ENCODE measurements around the gene GSTO2.

The GSTO2 gene

GRCh38 chr10:104340111-104340526 is 71.1 kb downstream of the GSTO2 start:
- Histone ChIP-seq H3K9me2 (replicated peaks; ENCODE audit: control insufficient read depth, low read length) (no peaks in the 10 kb centered on the region), H3K27ac (ENCODE audit: low read depth, low read length) (no peak overlapping the region), H3K79me2 (ENCODE audit: control insufficient read depth, low read length) (peaks cover 33% of the 10 kb centered on the region), H3K4me2 (ENCODE audit: low read length) (no peak overlapping the region), H3F3A (ENCODE audit: control insufficient read depth, insufficient read depth) (0 out of 2 replicates have a peak, but pooled peaks cover 3% of the 10 kb centered on the region), H3K27me3 (ENCODE audit: control insufficient read depth, low read length) (peaks cover 3% of the 10 kb centered on the region; the same call in 1 of the 2 replicates), H3K36me3 (ENCODE audit: control insufficient read depth, low read length) (peaks cover 10% of the 10 kb centered on the region), H3K4me3 (ENCODE audit: low read length) (no peak overlapping the region), H4K20me1 (ENCODE audit: control insufficient read depth, insufficient read depth, low read depth, low read length) (peaks cover 17% of the 10 kb centered on the region), H3K4me1 (ENCODE audit: control insufficient read depth, low read length) (peaks cover 30% of the 10 kb centered on the region), H3K9me3 (ENCODE audit: control insufficient read depth, insufficient read depth, low read length) (no peaks in the 10 kb centered on the region)
- TF ChIP-seq EZH2phosphoT487 (IDR thresholded peaks at IDR 0.05; ENCODE audit: borderline replicate concordance, low read length) (no peak), CTCF (IDR thresholded peaks at IDR 0.05; ENCODE audit: low read depth, low read length, poor library complexity, severe bottlenecking) (no peak)

GRCh38 chr10:104340641-104341040 is 71.7 kb downstream of the GSTO2 start:
- no peak overlapping the region for H3K4me3 ChIP-seq (ENCODE audit: low read length)
- H3K79me2 ChIP-seq (ENCODE audit: control insufficient read depth, low read length) = peaks cover 28% of the 10 kb centered on the region
- H3K27ac ChIP-seq (ENCODE audit: low read depth, low read length) = no peak overlapping the region
- no peak overlapping the region for H3K4me2 ChIP-seq (ENCODE audit: low read length)
- no peak for TF ChIP-seq EZH2phosphoT487 (IDR thresholded peaks at IDR 0.05; ENCODE audit: borderline replicate concordance, low read length)
- no peak for TF ChIP-seq CTCF (IDR thresholded peaks at IDR 0.05; ENCODE audit: low read depth, low read length, poor library complexity, severe bottlenecking)
- H3K9me3 ChIP-seq (ENCODE audit: control insufficient read depth, insufficient read depth, low read length) = no peaks in the 10 kb centered on the region
- peaks cover 25% of the 10 kb centered on the region for H3K4me1 ChIP-seq (ENCODE audit: control insufficient read depth, low read length)
- H3F3A ChIP-seq (ENCODE audit: control insufficient read depth, insufficient read depth) = 0 out of 2 replicates have a peak, but pooled peaks cover 3% of the 10 kb centered on the region
- H4K20me1 ChIP-seq (ENCODE audit: control insufficient read depth, insufficient read depth, low read depth, low read length) = peaks cover 12% of the 10 kb centered on the region
- H3K9me2 ChIP-seq (replicated peaks; ENCODE audit: control insufficient read depth, low read length) = no peaks in the 10 kb centered on the region
- peaks cover 3% of the 10 kb centered on the region; the same call in 1 of the 2 replicates for H3K27me3 ChIP-seq (ENCODE audit: control insufficient read depth, low read length)
- H3K36me3 ChIP-seq (ENCODE audit: control insufficient read depth, low read length) = peaks cover 10% of the 10 kb centered on the region

GRCh38 chr10:104342941-104343411 is 74.0 kb downstream of the GSTO2 start:
- Histone ChIP-seq H3K4me1 (ENCODE audit: control insufficient read depth, low read length) (peaks cover 27% of the 10 kb centered on the region), H3K9me2 (replicated peaks; ENCODE audit: control insufficient read depth, low read length) (no peaks in the 10 kb centered on the region), H3F3A (ENCODE audit: control insufficient read depth, insufficient read depth) (no peaks in the 10 kb centered on the region), H3K27me3 (ENCODE audit: control insufficient read depth, low read length) (peaks cover 3% of the 10 kb centered on the region; the same call in 1 of the 2 replicates), H3K9me3 (ENCODE audit: control insufficient read depth, insufficient read depth, low read length) (no peaks in the 10 kb centered on the region), H4K20me1 (ENCODE audit: control insufficient read depth, insufficient read depth, low read depth, low read length) (no peaks in the 10 kb centered on the region), H3K36me3 (ENCODE audit: control insufficient read depth, low read length) (no peaks in the 10 kb centered on the region), H3K79me2 (ENCODE audit: control insufficient read depth, low read length) (peaks cover 4% of the 10 kb centered on the region), H3K4me2 (ENCODE audit: low read length) (no peak overlapping the region), H3K27ac (ENCODE audit: low read depth, low read length) (no peak overlapping the region), H3K4me3 (ENCODE audit: low read length) (no peak overlapping the region)
- TF ChIP-seq CTCF (IDR thresholded peaks at IDR 0.05; ENCODE audit: low read depth, low read length, poor library complexity, severe bottlenecking) (no peak), EZH2phosphoT487 (IDR thresholded peaks at IDR 0.05; ENCODE audit: borderline replicate concordance, low read length) (no peak)

All from DOHH2 (cell line).